Subcutaneous adipose tissue (tissue), 4 donors: ENCODE data around the gene DPEP2. TPM values are rescaled to one million over a fixed set of nuclear protein-coding genes. Genes with fewer than 3 reads are reported as not detected.

ENCODE experiments used
- total RNA-seq, 4 donors: library from RNA; depleted of rRNA; stranded (reverse); fragments of >200 nt; gene quantifications; one replicate each; pipeline ENCODE4 v1.1.0, GENCODE V29; 2016
- TF ChIP-seq, protein P1 (sequence below): fragments of 450-650 bp; IDR thresholded peaks from one replicate; pipeline ENCODE4 v1.5.1; 2016; ENCODE audit warnings: low read depth, mild to moderate bottlenecking, control low read depth, antibody characterized with exemption, moderate library complexity

Gene DPEP2
- total RNA-seq, 4 donors from 2014 or later = 0.98 to 28.7 (median 9.5) TPM

DNA sequence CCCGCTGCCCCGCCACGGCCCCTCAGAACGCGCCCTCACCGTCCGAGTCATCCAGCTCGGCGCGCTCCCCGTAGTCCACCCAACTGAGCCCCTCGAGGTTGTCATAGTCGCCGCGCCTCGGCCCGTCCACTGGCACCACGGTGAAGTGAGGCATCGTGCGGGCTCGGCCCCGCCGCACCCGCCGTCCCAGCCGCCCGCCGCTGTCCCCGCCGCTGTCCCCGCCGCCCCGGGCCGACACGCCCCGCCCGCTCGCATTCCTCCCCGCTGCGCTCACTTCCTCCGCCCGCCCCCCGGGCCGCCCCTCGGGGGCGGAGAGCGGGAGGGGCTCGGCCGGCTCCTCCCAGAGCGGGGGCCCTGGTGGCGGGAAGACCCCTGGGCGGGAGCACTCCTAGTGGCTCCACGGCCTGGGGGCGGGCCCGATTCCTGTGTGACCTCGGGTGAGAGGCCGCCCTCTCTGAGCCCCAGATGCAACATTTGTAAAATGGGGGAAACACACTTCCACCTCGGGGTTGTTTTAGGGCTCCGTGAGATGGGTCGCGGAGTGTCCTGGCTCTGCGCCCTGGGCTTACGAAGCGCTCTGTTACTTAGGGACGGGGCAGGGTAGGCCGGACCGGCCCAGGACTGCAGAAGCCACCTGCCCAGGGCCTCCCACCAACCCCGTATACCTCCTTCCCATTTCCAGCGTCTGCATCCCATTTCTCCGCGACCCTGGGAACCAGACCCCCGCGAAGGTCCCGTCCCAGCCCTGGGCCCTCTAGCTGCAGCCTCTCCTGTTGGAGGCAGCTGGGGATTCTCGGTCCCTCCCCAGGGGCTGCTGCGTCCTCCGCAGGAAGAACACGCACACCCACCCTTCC is 30.7 kb downstream of the DPEP2 start, which contains the start of gene SLC12A4:
Gene SLC12A4 (minus strand): TSS at position 238 of the 854 bp plus-strand sequence. CDS start 84 bp downstream, at position 154.
- TF ChIP-seq, protein P1, sequence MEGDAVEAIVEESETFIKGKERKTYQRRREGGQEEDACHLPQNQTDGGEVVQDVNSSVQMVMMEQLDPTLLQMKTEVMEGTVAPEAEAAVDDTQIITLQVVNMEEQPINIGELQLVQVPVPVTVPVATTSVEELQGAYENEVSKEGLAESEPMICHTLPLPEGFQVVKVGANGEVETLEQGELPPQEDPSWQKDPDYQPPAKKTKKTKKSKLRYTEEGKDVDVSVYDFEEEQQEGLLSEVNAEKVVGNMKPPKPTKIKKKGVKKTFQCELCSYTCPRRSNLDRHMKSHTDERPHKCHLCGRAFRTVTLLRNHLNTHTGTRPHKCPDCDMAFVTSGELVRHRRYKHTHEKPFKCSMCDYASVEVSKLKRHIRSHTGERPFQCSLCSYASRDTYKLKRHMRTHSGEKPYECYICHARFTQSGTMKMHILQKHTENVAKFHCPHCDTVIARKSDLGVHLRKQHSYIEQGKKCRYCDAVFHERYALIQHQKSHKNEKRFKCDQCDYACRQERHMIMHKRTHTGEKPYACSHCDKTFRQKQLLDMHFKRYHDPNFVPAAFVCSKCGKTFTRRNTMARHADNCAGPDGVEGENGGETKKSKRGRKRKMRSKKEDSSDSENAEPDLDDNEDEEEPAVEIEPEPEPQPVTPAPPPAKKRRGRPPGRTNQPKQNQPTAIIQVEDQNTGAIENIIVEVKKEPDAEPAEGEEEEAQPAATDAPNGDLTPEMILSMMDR = no peak

DNA sequence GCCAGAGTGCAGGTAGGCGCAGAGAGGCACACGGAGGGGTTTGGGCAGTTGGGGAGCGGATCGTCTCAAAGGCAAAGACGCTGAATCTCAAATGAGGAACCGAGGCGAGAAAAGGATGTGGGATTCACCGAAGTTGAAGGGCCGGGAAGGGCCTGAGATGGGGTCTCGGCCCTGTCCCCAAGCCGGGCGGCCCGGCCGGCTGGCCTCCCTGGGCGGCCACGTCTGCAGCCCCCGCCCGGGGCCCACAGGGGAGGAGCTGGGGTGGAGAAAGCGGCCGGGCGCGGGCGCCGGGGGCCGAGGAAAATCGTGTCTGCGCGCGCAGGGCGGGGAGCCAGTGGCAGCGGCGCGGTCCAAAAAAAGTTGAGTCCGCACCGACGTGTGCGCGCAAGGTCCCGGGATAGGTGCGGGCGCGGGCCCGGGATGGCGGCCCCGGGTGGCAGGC is 31.3 kb downstream of the DPEP2 start:
- TF ChIP-seq, protein P1 = no peak

GRCh38 chr16:67967183-67967957 is 31.9 kb downstream of the DPEP2 start:
- TF ChIP-seq, protein P1 = no peak

DNA sequence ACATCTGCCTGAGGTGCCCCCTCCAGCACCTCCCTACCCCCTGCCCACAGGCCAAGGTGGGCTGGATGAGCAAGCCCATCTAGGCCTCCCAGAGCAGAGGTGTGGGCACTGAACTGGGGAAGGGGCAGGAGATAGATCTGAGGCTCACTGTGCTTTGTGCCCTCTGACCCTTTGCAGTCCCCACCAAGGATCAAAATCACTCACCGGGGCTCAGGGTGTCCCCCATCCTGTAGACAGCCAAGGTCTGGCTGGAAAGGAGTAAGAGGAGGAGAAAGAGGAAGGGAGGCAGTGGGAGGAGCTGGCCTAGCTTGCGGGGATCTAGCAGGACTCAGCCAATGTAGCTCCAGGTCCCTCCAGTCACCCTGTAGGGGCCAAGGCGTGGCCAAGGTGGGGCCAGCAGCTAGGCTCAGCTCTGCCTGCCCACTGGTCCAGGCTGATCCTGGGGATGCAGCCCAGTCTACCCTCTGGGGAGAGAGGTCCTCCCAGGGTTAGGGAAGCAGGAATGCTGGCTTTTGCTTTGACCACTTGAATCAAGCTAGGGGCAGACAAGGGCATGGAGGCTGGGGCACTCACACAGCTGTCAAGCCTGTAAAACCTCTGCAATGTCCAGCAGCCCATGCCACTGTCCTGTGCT is 32.6 kb downstream of the DPEP2 start:
- TF ChIP-seq, protein P1 = no peak

DNA sequence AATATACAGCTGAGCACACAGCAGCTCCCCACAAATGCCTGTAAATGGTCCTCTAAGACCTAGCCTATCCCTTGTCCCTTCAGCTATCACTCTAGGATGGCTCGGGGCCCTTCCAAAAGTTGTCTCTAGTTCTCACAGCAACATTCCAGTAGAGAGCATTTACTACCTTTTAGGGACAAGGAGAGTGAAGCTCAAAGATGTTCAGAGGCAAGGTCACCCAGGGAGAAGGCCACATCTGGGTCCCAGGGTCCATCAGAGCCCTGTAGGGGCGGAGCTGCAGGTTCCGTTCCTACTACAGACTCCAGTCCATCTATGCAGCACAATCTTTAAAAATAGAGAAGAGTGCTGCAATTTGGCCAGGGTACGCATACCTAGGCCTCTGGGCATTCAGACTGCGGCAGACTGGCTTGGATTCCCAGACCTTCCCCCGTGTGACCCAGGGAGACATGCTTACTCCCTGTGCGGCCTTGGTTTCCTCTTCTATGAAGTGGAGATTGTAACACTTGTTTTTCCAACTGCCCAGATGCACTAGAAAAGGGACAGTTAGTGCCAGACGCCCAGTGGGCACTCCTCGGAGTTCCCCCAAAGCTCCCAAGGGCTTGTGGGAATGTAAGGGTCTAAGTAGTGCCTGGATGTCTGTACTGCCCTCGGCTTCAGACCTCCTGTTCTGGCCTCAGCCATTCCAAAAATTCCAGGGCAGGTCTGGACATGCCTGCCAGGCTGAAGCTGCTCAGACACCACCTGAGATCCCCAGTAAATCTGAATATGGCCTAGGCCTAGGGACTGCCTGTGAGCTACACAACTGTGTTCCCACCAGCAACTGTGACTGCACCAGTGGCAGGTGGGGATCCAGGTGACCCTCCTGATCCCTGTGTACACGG is 33.4 kb downstream of the DPEP2 start:
- TF ChIP-seq, protein P1 = no peak

GRCh38 chr16:67964477-67965131 is 34.7 kb downstream of the DPEP2 start:
- TF ChIP-seq, protein P1 = no peak
